ENCODE data around the gene FBLN1. TPM values are rescaled to one million over a fixed set of nuclear protein-coding genes. Genes with fewer than 3 reads are reported as not detected.
"Not testable (repeated sequence)": the region's sequence is repeated elsewhere in the genome, so short reads cannot be mapped to it uniquely, and the experiment has no call there.

The FBLN1 gene
- total RNA-seq, result 25.7 TPM

DNA sequence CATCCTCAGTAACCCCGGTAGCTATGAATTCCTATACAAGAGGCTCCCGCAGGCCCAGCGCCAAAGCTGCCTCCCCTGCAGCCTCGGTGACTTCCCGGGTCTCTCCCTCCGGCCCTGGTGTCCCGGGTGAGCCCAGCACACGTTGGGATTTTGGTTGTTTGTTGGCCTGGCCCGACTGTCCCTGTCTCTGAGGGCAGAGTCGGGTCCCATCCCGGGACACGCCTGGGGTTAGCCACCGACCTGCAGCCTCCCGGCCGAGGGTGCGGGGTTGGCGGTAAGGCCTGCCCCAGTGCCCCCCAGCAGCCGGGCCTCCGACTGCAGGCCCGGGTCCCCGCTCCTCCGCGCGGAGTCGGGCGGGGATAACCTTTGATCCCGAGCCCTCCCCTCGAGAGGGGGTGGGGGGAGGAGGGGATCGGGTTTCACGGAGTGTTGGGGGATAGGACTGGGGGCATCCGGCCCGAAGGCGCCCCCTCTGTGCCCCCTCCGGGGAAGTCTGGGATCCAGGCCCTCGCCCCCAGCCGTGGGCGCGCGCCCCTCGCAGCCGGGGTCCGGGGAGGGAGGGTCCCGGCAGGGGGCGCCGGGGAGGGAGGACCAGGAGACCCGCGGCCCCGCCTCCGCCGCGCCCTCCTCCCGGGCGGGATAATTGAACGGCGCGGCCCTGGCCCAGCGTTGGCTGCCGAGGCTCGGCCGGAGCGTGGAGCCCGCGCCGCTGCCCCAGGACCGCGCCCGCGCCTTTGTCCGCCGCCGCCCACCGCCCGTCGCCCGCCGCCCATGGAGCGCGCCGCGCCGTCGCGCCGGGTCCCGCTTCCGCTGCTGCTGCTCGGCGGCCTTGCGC is at the start of gene FBLN1:
FBLN1 (plus strand) TSS at position 669 of the 835 bp plus-strand sequence; CDS start at position 772, 103 bp downstream.
- DNase-seq (ENCODE audit: low spot score in 2 of 2) (peak; percentile 60 to 62), FAIRE-seq (no peak)

GRCh38 chr22:45453764-45454163 is 48.9 kb upstream of the FBLN1 start:
- no peak for FAIRE-seq
- no peak for DNase-seq (ENCODE audit: low spot score in 2 of 2)

GRCh38 chr22:45454275-45454674 is 48.4 kb upstream of the FBLN1 start:
- FAIRE-seq, result no peak
- no peak for DNase-seq (ENCODE audit: low spot score in 2 of 2)

DNA sequence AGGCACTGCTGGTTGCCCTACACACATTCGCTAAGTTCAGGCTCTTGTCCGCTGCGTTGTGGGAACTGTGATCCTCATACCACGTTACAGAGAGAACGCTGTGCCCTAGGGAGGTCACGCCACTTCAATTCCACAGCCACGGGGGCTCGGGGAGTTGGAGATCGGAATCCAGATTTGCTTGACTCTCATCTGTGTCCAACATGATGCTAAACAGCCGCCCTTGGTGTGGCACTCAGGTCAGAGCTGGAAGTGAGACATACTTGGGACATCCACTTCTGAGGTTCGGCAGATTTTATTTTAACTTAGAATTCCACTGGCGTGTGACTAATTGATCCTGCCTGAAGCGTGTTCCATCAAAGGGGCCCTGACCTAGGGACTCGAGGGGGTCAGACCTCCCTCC is 47.5 kb upstream of the FBLN1 start:
- DNase-seq (ENCODE audit: low spot score in 2 of 2), result no peak
- FAIRE-seq, result no peak

GRCh38 chr22:45455621-45456020 is 47.1 kb upstream of the FBLN1 start:
- FAIRE-seq, result no peak

GRCh38 chr22:45456811-45457210 is 45.9 kb upstream of the FBLN1 start:
- FAIRE-seq (no peak), DNase-seq (ENCODE audit: low spot score in 2 of 2) (no peak)

More at GRCh38 chr22:45455621-45456020, 47.1 kb upstream of the FBLN1 start:
- no peak for DNase-seq (ENCODE audit: low spot score in 2 of 2)

DNA sequence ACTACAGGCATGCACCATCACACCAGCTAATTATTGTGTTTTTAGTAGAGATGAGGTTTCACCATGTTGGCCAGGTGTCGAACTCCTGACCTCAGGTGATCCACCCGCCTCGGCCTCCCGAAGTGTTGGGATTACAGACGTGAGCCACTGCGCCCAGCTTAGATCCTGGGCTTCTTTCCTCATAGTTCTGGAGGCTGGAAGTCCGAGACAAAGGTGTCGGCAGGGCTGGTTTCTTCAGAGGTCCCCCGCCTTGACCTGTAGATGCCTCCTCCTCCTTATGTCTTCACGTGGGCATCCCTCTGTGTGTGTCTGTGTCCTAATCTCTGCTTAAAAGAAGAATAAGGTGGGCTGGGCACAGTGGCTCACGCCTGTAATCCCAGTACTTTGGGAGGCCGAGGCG is 44.2 kb upstream of the FBLN1 start:
- FAIRE-seq (no peak), DNase-seq (ENCODE audit: low spot score in 2 of 2) (no peak)

DNA sequence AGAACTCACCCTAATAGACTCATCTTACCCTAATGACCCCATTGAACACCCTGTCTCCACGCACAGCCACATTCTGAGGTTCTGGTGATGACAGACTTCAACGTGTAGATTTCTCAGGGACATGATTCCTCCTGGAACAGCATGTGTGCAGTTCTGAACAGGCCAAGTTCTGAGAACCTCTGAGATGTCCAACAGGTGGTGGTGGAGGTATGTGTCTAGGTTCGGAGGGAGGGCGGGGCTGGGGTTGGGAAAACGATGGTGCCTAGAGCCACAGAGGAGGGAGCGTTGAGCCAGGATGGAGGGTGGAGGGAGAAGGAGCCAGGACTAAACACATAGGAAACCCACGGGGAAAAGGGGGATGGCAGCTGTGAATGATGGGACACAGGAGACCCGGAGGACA is 43.4 kb upstream of the FBLN1 start:
- no peak for FAIRE-seq

GRCh38 chr22:45460288-45461109 is 42.2 kb upstream of the FBLN1 start:
- no peak for DNase-seq (ENCODE audit: low spot score in 2 of 2)
- no peak for FAIRE-seq

More for the DNA sequence above, 43.4 kb upstream of the FBLN1 start:
- DNase-seq (ENCODE audit: low spot score in 2 of 2), result no peak

GRCh38 chr22:45462034-45462655 is 40.5 kb upstream of the FBLN1 start:
- FAIRE-seq, result no peak
- DNase-seq (ENCODE audit: low spot score in 2 of 2), result no peak

DNA sequence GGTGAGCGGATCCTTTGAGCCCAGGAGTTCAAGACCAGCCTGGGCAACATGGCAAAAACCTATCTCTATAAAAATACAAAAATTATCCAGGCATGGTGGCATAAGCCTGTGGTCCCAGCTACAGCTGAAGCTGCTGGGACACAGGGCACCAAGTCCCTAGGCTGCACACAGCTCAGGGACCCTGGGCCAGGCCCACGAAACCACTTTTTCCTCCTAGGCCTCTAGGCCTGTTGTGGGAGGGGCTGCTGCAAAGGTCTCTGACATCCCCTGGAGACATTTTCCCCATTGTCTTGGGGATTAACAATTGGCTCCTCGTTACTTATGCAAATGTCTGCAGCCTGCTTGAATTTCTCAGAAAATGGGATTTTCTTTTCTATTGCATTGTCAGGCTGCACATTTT is 39.0 kb upstream of the FBLN1 start:
- DNase-seq (ENCODE audit: low spot score in 2 of 2); FAIRE-seq: not testable (repeated sequence)

DNA sequence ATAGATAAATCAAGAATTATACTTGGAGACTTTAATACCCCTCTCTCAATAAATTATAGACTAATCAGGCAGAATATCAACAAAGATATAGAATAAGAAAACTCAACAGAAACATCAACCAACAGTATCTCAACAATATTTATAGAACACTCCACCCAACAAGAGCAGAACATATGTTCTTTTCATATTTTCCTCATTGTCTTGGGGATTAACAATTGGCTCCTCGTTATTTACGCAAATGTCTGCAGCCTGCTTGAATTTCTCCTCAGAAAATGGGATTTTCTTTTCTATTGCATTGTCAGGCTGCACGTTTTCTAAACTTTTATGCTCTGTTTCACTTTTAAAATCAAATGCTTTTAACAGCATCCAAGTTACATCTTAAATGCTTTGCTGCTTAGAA is 37.0 kb upstream of the FBLN1 start:
- FAIRE-seq (no peak), DNase-seq (ENCODE audit: low spot score in 2 of 2) (no peak)

DNA sequence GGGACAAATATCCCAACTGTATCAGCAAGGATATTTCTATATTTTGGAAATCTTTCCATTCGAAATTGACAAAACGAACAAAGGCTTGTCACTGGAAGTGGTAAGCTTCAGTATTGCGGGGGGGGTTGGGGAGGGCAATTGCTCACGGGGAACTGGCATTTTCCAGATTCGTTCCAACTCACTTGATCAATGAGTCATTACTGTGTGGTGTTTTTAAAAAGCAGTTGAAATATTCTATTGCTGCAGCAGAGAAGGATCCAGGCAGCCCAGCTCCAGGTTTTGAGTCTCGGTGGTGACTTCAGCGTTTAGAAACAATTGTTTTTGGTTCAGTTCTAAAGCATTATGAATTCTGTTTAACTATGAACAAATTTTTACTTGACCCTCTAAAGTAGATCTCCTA is 33.8 kb upstream of the FBLN1 start:
- no peak for FAIRE-seq
- no peak for DNase-seq (ENCODE audit: low spot score in 2 of 2)

GRCh38 chr22:45469281-45470073 is 33.2 kb upstream of the FBLN1 start:
- DNase-seq (ENCODE audit: low spot score in 2 of 2) (no peak), FAIRE-seq (no peak)

- DNase-seq (ENCODE audit: low spot score in 2 of 2) (no peak), FAIRE-seq (no peak)
Observed at GRCh38 chr22:45470871-45471270, 31.8 kb upstream of the FBLN1 start.

GRCh38 chr22:45472426-45472825 is 30.3 kb upstream of the FBLN1 start:
- DNase-seq (ENCODE audit: low spot score in 2 of 2), result no peak
- FAIRE-seq, result no peak

- no peak for DNase-seq (ENCODE audit: low spot score in 2 of 2)
Observed at GRCh38 chr22:45473626-45474237, 29.0 kb upstream of the FBLN1 start.

GRCh38 chr22:45475063-45475747 is 27.5 kb upstream of the FBLN1 start:
- no peak for DNase-seq (ENCODE audit: low spot score in 2 of 2)
- no peak for FAIRE-seq

More at GRCh38 chr22:45473626-45474237, 29.0 kb upstream of the FBLN1 start:
- FAIRE-seq, result no peak

GRCh38 chr22:45475851-45476514 is 26.7 kb upstream of the FBLN1 start:
- no peak for FAIRE-seq

More at GRCh38 chr22:45475851-45476514, 26.7 kb upstream of the FBLN1 start:
- no peak for DNase-seq (ENCODE audit: low spot score in 2 of 2)
